NCI-H2227 (cell line): ENCODE measurements around the gene B4GALT1.

Experiments
- DNase-seq: peaks from one replicate; lab custom pipeline; 2025; ENCODE audit not compliant: unreplicated experiment; lab: John Stamatoyannopoulos, UW

B4GALT1 gene

GRCh38 chr9:33142535-33142934, 24.6 kb downstream of the B4GALT1 start:
- no peak for DNase-seq

GRCh38 chr9:33140401-33141360, 26.5 kb downstream of the B4GALT1 start:
- no peak for DNase-seq

- peak; percentile 23 for DNase-seq
These were observed 27.5 kb downstream of the B4GALT1 start for GRCh38 chr9:33139421-33140228.

GRCh38 chr9:33138768-33139167, 28.4 kb downstream of the B4GALT1 start:
- no peak for DNase-seq

GRCh38 chr9:33137781-33138264, 29.3 kb downstream of the B4GALT1 start:
- DNase-seq, result no peak

- no peak for DNase-seq
These were observed 30.1 kb downstream of the B4GALT1 start for GRCh38 chr9:33136721-33137670.

GRCh38 chr9:33135470-33135958, 31.6 kb downstream of the B4GALT1 start:
- DNase-seq, result peak; percentile 7

GRCh38 chr9:33135031-33135461, 32.1 kb downstream of the B4GALT1 start:
- DNase-seq, result no peak

GRCh38 chr9:33133186-33133585, 34.0 kb downstream of the B4GALT1 start:
- no peak for DNase-seq

- no peak for DNase-seq
These were observed 35.1 kb downstream of the B4GALT1 start for GRCh38 chr9:33131790-33132772.

- DNase-seq, result no peak
These were observed 36.0 kb downstream of the B4GALT1 start for GRCh38 chr9:33130961-33131789.

GRCh38 chr9:33129886-33130881, 37.0 kb downstream of the B4GALT1 start:
- no peak for DNase-seq

GRCh38 chr9:33129251-33129885, 37.8 kb downstream of the B4GALT1 start:
- no peak for DNase-seq

- DNase-seq, result no peak
These were observed 38.6 kb downstream of the B4GALT1 start for GRCh38 chr9:33128570-33128969.

- no peak for DNase-seq
These were observed 39.3 kb downstream of the B4GALT1 start for GRCh38 chr9:33127881-33128280.
